WTC11 (cell line): ENCODE results near the gene WDR89.

Experiments
- ESRRA ChIP-seq: sonication (generic); formaldehyde crosslinking; IDR thresholded peaks from 2 replicates; pipeline ENCODE4 v1.8.1; 2022; ENCODE audit warnings: mild to moderate bottlenecking, missing genetic modification reagents, borderline replicate concordance
- GABPB1 ChIP-seq: sonication (generic); formaldehyde crosslinking; IDR thresholded peaks from 2 replicates; pipeline ENCODE4 v1.8.1; 2023; ENCODE audit warnings: mild to moderate bottlenecking, missing genetic modification reagents
- HMGA2 ChIP-seq: fragments of 250-450 bp; sonication (Bioruptor Pico); IDR thresholded peaks from 2 replicates; pipeline ENCODE4 v1.4.0; 2021; ENCODE audit warnings: mild to moderate bottlenecking, moderate library complexity
- NFYB ChIP-seq: sonication (generic); formaldehyde crosslinking; conservative IDR thresholded peaks from 2 replicates; pipeline ENCODE4 v1.8.0; 2022; ENCODE audit warnings: low read depth, missing genetic modification reagents
- NR1H2 ChIP-seq: sonication (generic); formaldehyde crosslinking; IDR thresholded peaks from 2 replicates; pipeline ENCODE4 v1.9.0; 2021; ENCODE audit warnings: mild to moderate bottlenecking, moderate library complexity, missing genetic modification reagents
- RORB ChIP-seq: fragments of 250-450 bp; sonication (Bioruptor Pico); IDR thresholded peaks from 2 replicates; pipeline ENCODE4 v1.9.0; 2021; ENCODE audit warnings: mild to moderate bottlenecking
- SP1 ChIP-seq: sonication (generic); formaldehyde crosslinking; conservative IDR thresholded peaks from 2 replicates; pipeline ENCODE4 v1.8.1; 2022; ENCODE audit warnings: missing genetic modification reagents
- TF ChIP-seq, protein P1 (sequence below): sonication (generic); formaldehyde crosslinking; IDR thresholded peaks from 2 replicates; pipeline ENCODE4 v1.8.1; 2023; ENCODE audit warnings: mild to moderate bottlenecking, missing genetic modification reagents, moderate library complexity
- TF ChIP-seq, protein P2 (sequence below): fragments of 200-600 bp; IDR thresholded peaks from 2 replicates; pipeline ENCODE4 v1.8.0; 2022; ENCODE audit warnings: antibody characterized with exemption
- TF ChIP-seq, protein P3 (sequence below): sonication (generic); formaldehyde crosslinking; IDR thresholded peaks from 2 replicates; pipeline ENCODE4 v1.8.0; 2022; ENCODE audit warnings: mild to moderate bottlenecking, missing genetic modification reagents
- TF ChIP-seq, protein P4 (sequence below): sonication (generic); formaldehyde crosslinking; IDR thresholded peaks from 2 replicates; pipeline ENCODE4 v1.8.0; 2022; ENCODE audit warnings: mild to moderate bottlenecking, missing genetic modification reagents
- TF ChIP-seq, protein P5 (sequence below): sonication (generic); formaldehyde crosslinking; conservative IDR thresholded peaks from 2 replicates; pipeline ENCODE4 v1.8.1; 2022; ENCODE audit warnings: mild to moderate bottlenecking, missing genetic modification reagents
- TF ChIP-seq, protein P6 (sequence below): sonication (generic); formaldehyde crosslinking; IDR thresholded peaks from 2 replicates; pipeline ENCODE4 v1.8.0; 2022; ENCODE audit warnings: mild to moderate bottlenecking, missing genetic modification reagents
- TF ChIP-seq, protein P7 (sequence below): sonication (generic); formaldehyde crosslinking; IDR thresholded peaks from 2 replicates; pipeline ENCODE4 v1.8.1; 2022; ENCODE audit warnings: low read depth, missing genetic modification reagents, borderline replicate concordance

DNA sequence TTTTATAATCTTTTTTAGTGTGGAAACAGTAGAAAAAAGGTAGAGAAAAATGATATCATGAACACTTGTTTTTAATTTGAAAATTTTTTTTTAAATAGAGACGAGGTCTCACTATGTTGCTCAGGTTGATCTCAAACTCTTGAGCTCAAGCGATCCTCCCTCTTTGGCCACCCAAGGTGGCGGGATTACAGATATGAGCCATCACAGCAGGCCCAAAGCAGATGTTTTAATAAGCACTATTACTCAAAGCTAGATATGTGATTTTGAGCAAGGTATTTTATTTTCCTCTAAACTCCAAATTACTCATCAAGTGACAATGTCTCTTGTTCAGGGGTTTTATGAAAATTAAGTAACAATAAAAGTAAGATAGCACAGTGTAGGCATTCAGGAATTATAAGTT, 10.7 kb upstream of the WDR89 start:
- TF ChIP-seq, protein P1, sequence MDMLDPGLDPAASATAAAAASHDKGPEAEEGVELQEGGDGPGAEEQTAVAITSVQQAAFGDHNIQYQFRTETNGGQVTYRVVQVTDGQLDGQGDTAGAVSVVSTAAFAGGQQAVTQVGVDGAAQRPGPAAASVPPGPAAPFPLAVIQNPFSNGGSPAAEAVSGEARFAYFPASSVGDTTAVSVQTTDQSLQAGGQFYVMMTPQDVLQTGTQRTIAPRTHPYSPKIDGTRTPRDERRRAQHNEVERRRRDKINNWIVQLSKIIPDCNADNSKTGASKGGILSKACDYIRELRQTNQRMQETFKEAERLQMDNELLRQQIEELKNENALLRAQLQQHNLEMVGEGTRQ (CRISPR knock-in tag) = no peak
- TF ChIP-seq GABPB1 (CRISPR knock-in tag) (no peak), SP1 (CRISPR knock-in tag) (no peak), NR1H2 (CRISPR knock-in tag) (no peak), ESRRA (CRISPR knock-in tag) (no peak), HMGA2 (CRISPR knock-in tag) (no peak), NFYB (CRISPR knock-in tag) (no peak), RORB (CRISPR knock-in tag) (no peak)
- TF ChIP-seq, protein P2, sequence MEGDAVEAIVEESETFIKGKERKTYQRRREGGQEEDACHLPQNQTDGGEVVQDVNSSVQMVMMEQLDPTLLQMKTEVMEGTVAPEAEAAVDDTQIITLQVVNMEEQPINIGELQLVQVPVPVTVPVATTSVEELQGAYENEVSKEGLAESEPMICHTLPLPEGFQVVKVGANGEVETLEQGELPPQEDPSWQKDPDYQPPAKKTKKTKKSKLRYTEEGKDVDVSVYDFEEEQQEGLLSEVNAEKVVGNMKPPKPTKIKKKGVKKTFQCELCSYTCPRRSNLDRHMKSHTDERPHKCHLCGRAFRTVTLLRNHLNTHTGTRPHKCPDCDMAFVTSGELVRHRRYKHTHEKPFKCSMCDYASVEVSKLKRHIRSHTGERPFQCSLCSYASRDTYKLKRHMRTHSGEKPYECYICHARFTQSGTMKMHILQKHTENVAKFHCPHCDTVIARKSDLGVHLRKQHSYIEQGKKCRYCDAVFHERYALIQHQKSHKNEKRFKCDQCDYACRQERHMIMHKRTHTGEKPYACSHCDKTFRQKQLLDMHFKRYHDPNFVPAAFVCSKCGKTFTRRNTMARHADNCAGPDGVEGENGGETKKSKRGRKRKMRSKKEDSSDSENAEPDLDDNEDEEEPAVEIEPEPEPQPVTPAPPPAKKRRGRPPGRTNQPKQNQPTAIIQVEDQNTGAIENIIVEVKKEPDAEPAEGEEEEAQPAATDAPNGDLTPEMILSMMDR = no peak
- TF ChIP-seq, protein P3, sequence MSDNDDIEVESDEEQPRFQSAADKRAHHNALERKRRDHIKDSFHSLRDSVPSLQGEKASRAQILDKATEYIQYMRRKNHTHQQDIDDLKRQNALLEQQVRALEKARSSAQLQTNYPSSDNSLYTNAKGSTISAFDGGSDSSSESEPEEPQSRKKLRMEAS (CRISPR knock-in tag) = no peak
- TF ChIP-seq, protein P4, sequence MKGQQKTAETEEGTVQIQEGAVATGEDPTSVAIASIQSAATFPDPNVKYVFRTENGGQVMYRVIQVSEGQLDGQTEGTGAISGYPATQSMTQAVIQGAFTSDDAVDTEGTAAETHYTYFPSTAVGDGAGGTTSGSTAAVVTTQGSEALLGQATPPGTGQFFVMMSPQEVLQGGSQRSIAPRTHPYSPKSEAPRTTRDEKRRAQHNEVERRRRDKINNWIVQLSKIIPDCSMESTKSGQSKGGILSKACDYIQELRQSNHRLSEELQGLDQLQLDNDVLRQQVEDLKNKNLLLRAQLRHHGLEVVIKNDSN (CRISPR knock-in tag) = no peak
- TF ChIP-seq, protein P5, sequence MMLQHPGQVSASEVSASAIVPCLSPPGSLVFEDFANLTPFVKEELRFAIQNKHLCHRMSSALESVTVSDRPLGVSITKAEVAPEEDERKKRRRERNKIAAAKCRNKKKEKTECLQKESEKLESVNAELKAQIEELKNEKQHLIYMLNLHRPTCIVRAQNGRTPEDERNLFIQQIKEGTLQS = no peak
- TF ChIP-seq, protein P6, sequence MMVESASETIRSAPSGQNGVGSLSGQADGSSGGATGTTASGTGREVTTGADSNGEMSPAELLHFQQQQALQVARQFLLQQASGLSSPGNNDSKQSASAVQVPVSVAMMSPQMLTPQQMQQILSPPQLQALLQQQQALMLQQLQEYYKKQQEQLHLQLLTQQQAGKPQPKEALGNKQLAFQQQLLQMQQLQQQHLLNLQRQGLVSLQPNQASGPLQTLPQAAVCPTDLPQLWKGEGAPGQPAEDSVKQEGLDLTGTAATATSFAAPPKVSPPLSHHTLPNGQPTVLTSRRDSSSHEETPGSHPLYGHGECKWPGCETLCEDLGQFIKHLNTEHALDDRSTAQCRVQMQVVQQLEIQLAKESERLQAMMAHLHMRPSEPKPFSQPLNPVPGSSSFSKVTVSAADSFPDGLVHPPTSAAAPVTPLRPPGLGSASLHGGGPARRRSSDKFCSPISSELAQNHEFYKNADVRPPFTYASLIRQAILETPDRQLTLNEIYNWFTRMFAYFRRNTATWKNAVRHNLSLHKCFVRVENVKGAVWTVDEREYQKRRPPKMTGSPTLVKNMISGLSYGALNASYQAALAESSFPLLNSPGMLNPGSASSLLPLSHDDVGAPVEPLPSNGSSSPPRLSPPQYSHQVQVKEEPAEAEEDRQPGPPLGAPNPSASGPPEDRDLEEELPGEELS = no peak
- TF ChIP-seq, protein P7, sequence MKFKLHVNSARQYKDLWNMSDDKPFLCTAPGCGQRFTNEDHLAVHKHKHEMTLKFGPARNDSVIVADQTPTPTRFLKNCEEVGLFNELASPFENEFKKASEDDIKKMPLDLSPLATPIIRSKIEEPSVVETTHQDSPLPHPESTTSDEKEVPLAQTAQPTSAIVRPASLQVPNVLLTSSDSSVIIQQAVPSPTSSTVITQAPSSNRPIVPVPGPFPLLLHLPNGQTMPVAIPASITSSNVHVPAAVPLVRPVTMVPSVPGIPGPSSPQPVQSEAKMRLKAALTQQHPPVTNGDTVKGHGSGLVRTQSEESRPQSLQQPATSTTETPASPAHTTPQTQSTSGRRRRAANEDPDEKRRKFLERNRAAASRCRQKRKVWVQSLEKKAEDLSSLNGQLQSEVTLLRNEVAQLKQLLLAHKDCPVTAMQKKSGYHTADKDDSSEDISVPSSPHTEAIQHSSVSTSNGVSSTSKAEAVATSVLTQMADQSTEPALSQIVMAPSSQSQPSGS (CRISPR knock-in tag) = no peak
